GM15510 (cell line): ENCODE results near the gene TACC2.

Source experiments
- POLR2A ChIP-seq: IDR thresholded peaks from 3 replicates; pipeline ENCODE4 v1.6.1; 2011; ENCODE audit warnings: borderline replicate concordance; ENCODE audit not compliant: insufficient read length; ENCODE audit errors: extremely low read depth

Gene TACC2

DNA sequence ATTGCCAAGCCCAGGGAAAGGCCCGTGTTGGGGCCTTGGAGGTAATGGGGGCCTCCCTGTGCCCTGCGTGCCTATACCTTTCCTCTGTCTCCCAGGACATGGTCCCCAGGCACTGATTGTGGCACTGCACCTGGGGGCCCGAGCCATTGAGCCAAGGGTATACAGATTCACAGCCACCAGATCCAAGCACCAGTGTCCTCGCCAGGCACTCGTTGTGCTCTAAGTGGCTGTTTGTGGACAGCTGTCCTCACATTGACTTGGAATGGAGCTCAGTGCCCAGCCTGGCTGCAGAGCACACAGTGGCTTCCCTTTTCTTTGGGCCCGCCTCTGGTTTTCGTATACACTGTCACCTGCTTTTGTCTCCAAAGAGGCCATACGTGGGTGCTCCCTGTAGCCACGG is 210.1 kb downstream of the TACC2 start:
- no peak for TF ChIP-seq POLR2A

DNA sequence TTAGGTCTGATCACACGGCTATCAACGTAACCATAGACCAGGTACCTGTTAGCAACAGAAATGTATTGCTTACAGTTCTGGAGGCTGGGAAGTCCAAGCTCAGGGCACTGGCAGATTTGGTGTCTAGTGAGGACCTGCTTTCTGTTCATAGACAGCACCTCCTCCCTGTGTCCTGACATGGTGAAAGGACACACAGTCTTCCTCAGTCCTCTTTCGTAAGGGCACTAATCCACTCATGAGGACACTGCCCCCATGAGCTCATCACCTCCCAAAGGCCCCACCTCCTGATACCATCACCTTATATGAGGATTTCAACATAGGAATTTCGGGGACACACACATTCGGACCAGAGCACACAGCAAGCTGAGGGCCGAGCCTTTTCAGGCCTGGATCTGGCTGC is 210.7 kb downstream of the TACC2 start:
- TF ChIP-seq POLR2A, result no peak

DNA sequence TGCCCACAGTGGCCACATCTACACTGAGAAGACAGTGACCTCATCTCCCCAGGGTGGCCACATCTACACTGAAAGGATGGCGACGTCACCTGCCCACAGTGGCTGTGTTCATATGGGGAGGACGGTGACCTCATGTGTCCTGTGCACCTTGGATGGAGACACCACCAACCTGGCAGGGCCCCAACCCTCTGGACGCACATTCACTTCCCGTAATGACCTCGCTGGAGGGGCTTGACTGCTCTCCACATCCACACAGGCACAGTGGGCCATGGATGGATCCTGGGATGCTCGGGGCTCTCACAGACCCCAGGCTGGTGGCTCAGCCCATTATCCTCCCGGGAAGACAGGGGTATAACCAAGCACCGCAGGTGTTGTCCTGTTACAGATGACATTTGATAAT is 212.4 kb downstream of the TACC2 start:
- TF ChIP-seq POLR2A, result no peak

DNA sequence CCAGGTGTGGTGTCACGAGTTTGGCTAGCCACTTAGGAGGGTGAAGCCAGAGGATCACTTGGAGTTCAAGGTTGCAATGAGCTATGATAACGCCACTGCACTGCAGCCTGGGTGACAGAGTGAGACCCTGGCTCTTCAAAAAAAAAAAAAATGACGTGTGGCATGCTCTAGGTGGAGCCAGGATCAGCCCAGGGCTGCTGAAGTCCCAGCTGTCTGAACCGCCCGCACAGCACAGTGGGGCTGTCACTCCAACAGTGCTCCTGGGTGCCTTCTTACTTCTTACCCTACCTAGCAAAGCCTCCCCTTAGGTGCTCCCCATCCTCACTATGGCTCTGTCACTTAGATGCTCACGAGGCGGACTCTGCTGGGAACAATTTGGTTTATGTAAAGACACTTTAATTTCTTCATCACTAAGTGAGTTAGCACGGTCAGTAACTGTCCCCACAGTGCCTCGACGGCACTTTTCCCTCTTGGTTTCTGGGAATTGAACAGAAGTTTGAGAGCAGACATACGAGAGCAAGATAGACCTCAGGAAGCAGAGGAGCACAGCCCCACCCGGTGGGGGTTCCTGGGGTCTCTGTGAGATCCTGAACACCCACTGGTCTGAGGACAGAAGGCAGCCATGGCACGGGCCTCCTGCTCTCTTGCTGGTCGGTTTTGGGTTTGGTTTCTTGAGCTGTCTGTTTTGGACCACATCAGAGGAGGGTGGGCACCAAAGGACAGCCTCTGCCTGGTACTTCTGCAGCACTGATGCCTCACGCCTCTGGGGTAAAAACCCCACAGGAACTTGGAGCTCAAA is 215.9 kb downstream of the TACC2 start:
- no peak for TF ChIP-seq POLR2A

DNA sequence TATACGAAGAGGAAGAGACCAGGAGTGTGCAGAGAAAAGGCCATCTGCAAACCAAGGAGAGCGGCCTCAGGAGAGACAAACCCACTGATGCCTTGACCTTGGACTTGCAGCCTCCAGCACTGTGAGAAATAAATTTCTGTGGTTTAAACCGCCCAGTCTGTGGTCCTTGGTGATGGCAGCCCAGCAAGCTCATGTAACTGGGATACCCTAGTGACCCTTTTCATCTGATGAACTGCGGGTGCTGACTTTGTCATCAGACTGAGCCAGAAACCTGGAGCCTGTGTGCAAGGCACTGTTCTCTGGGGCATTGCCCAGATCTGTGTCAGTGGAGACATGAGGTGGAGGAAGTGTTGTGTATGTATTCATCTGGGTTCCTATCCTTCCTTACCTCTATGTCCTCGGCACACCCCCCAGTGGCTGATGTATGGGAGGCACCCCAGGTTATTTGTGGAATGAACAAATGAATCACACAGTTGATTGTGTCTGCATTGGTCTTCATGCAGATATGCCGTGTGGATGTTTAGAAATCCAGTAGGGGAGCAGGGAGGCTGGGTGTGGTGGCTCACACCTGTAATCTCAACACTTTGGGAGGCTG is 217.6 kb downstream of the TACC2 start:
- TF ChIP-seq POLR2A, result no peak

DNA sequence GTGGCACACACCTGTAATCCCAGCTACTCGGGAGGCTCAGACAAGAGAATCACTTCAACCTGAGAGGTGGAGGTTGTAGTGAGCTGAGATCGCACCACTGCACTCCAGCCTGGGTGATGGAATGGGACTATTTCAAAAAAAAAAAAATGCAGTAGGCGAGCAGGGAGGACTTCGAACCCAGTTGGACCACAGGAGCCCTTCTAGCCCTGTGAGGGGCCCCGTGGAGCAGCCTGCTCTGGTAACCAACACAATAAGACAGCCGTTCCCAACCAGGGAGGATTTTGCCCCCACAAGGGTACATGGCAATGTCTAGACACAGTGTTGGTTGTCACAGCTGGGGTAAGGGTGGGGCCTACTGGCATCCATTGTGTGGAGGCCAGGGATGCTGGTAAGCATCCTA is 218.2 kb downstream of the TACC2 start:
- no peak for TF ChIP-seq POLR2A

DNA sequence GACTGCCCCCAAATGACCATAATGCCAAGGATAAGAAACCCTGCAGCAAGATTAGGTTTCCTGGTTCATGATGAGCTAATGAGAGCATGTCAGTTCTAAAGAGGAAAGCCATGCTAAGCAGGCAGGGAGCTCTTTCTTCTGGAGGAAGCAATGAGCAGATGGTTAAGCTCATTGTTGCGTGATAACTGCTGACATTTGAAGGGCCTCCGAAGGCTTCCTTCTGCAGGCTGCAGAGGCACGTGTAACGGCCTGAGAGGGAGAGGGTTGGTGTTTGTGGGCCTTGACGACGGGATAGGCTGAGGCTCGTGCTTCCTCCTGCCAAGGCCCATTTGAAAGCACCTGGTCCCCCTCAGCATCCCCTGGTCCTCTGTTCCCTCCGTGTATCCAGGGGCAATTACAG is 218.6 kb downstream of the TACC2 start:
- TF ChIP-seq POLR2A, result no peak

DNA sequence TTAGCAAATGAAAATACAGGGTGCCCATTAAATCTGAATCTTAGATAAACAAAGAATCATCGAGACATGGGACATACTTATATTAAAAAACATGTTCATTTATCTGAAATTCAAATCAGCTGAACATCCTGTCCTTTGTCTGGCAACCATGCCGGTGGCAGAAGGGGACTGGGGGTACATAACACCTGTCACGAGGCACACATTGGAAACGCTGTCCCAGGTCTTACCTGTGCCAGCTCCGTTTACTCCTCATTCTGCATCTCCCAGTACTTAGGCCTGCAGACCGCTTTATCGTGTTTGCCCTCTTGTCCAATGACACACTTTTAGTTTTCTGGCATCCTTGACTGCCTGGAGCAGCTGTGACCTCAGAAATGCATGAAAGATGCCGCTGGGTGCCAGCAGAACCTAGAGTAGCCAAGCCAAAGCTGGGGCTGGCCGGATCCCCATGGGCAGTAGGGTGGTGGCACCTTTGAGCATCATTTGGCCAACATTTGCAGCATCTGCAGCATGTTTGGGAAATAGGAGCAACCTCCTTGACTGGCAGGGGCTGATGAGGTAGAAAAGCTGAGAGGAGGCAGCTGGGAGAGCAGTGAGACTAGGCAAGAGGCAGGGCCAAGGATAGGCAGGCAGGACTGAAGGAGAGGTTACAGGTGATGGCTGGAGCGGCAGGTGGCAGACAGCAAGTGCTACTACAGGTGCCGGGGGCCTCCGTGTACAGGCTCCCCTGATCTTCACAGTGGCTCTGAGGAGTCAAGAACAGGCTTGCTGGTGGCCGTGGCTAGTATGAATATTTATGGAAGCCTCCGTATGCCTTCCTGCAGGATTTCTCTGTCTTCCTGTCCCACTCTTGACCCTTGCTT is 219.8 kb downstream of the TACC2 start:
- TF ChIP-seq POLR2A, result no peak

DNA sequence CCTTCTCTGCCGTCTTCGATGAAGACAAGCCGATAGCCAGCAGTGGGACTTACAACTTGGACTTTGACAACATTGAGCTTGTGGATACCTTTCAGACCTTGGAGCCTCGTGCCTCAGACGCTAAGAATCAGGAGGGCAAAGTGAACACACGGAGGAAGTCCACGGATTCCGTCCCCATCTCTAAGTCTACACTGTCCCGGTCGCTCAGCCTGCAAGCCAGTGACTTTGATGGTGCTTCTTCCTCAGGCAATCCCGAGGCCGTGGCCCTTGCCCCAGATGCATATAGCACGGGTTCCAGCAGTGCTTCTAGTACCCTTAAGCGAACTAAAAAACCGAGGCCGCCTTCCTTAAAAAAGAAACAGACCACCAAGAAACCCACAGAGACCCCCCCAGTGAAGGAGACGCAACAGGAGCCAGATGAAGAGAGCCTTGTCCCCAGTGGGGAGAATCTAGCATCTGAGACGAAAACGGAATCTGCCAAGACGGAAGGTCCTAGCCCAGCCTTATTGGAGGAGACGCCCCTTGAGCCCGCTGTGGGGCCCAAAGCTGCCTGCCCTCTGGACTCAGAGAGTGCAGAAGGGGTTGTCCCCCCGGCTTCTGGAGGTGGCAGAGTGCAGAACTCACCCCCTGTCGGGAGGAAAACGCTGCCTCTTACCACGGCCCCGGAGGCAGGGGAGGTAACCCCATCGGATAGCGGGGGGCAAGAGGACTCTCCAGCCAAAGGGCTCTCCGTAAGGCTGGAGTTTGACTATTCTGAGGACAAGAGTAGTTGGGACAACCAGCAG is 221.7 kb downstream of the TACC2 start:
- no peak for TF ChIP-seq POLR2A

DNA sequence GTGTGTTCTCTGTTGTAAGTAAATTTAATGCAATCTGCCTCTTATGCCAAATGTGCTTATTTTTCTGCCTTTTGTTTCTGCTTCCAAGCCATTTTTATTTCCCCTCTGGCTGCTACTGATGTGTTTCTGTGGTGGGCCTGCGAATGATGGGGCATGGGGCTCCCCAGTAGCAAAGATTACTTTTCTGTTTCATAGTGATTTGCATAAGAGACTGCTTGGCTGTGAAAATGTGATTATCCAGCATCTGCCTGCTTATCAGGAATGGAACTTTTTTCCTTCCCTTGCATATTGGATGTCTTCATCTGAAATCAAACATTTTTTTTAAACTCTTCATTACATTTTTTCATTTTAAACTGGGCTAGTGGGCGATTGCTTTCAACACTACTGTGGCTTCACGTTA is 224.4 kb downstream of the TACC2 start:
- no peak for TF ChIP-seq POLR2A

DNA sequence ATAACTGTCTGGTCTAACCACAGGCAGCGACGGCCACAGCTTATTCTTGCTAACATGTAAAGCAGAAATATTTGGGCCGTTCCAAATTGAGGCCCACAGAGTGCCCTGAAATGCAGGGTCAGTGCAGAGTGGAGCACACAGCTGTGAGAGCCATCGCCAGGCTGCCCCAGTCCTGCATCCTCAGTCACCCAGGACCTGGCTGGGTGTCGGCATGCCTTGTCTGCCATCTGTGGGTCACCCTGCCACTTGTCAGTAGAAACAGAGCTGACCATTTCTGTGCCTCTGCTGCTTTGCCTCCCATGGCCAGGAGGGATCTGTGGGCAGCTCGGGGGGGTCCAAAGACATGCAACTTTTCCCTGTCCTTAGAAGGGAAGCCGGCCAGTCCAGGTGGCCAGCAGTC is 224.8 kb downstream of the TACC2 start:
- no peak for TF ChIP-seq POLR2A

DNA sequence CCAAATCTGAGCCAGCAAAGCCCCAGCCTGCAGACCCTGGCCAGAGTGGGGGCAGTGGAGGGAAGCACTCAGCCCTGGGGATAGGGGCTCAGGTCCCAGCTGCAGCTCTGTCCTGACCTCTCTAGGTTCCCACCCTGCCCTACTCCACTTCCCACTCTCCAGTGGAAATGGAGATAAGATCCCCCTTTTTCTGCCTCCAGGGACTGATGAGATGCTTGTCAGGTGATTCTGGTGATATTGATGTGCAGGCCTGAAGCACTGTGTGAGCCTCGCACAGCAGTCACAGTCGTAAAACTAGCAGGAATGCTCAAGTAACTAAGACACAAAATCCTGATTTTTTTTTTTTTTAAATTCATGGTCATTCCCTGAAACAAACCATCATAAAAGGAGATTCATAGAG is 227.1 kb downstream of the TACC2 start:
- TF ChIP-seq POLR2A, result no peak

DNA sequence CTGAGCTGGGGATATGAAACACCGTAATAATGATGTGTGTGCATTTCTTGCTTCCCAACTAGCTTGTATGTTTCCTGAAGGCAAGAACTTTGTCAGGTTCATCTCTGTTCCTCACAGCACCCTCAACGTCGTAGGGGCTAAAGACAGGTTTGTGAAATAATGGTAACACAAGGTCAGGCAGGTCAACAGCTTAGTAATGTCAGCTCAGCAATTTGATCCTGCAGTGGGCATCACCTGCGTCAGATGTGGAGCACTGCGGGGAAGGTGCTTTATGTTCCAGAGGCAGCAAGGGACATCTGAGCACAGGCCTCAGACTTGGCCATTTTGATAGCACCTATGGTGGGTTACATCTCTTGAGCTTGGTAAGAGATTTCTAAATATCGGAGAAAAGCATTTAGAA is 230.4 kb downstream of the TACC2 start:
- TF ChIP-seq POLR2A, result no peak

DNA sequence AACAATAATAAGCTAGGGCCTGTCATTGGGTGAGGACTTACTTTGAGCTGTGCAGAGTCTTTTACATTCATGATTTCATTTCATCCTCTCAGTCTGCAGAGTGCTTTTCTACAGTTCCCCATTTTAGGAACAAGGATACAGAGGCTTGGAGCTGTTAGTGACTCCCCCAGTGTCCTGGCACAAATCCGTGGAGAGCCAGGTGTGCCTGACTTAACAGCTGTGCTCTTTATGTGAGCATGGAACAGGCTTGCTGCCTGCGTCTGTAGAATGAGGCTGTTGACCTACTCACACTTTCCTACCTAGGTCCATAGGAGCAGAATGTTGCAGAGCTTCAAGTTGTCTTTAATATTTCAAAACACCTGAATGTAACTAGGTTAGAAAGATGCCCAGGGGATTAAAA is 231.8 kb downstream of the TACC2 start:
- no peak for TF ChIP-seq POLR2A

DNA sequence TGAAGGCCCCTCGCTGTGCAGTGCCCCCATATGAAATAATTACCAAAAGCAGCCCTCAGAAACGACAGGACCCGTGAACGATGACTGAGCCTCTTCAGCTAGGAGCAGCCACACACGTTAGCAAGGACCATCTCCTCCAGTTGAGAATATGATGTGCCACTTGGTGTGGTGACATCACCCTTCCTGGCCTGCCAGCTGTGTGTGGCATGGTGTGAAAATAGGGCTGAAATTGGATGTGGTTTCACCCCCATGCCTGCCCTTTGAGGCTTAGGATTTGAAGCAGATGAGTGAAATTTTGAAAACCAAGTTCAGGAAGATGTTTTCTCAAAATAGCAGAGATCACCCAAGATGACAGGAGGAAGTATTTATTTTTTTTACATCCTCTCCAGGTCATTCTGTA is 233.0 kb downstream of the TACC2 start:
- TF ChIP-seq POLR2A, result no peak

DNA sequence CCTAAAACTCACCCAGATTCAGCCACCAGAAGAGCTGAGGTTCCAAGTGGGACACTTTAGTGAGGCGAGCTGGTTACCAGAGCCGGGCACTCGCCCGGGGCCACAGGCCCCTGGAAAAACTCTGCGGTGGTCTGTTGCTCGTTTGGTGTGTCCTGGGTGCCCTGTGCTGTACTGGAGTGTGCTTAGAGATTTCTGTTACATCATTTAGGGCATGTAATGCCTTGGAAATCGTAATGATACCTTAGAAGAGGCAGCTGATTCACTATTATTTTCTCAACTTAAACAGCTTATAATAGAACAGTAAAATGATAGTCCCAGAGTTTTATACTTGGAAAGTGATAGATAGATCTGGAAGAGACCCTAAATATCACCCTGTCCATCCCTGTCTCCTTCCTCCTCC is 233.7 kb downstream of the TACC2 start:
- TF ChIP-seq POLR2A, result no peak

DNA sequence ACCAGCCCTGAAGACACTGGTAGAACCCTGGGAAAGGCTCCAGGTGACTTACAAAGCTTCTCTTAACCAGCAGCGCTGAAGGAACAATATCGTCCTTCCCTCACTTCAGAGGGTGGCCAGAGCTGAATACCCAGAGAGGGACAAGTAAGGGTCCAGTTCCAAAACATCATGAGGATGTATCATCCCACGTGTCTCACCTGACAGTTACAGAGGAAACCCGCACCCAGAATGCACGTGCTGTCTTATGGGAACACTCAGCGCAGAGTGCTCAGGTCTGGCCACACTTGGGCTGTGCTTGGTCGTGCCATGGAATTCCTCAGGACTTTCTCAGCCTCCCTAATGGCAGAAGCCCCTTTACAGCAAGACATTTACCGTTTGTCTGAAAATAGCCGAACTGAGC is 235.2 kb downstream of the TACC2 start:
- no peak for TF ChIP-seq POLR2A
